GM18870 (cell line): Measurements from ENCODE around the gene GTPBP8.
"Not testable (repeated sequence)": the region's sequence is repeated elsewhere in the genome, so short reads cannot be mapped to it uniquely, and the experiment has no call there.

Experiments
- ATAC-seq: cut with Tn5 transposase; IDR thresholded peaks from one replicate; pipeline ENCODE4 v1.9.1; 2021; ENCODE audit warnings: moderate library complexity; ENCODE audit not compliant: unreplicated experiment

GTPBP8 gene

DNA sequence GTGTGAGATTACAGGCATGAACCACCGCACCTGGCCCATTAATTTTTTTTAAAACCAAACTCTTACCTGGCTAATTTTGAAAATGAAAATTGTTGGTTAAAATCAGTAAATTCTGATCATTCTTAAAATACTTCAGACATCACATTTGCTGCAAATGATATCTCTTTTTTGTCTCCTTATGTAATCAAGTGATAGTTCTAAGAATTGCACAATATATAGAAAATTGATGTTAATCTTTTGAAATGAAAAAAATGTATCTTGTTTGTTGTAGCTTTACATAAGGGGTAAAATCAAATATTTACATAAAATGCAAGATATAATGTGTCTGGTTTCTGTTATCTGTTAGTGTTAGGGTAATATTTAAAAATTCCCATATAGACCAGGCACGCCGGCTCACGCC is 5.0 kb downstream of the GTPBP8 start:
- ATAC-seq = no peak

DNA sequence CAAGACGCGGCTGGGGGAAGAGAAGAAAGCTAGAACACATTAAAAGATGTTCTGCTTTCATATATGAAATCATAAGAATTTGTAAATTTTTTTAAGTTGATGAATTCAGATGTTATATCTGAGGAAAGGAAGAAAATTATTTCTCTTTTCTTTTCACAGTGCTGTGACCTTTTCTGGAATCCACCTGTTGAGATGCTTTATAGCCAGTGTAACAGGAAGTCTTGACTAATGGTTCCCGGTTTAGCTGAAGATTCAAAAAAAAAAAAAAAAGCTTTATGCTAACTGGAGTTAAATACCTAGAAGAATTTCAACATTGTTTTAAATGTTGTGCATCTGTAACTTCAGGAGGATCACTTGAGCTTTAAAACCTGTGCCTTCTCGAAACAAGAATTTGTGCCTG is 9.9 kb downstream of the GTPBP8 start:
- ATAC-seq = no peak

DNA sequence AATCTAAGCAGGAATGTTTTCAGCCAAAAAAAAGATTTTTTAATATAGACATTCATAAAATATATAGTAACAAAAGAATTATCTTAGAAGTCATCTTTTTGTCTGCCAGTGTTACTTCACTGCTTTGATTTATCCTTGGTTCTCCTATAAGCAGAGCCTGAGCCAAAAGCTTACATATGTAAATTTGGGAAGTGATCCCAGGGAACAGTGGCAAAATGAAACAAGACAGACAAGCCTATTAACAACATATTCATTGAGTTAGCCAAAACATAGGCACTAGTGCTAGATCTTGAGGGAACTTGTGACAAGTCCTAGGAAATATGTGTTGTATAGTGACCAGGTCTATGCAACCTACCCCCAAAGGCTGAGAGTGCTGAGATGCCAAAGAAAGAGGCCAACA is 11.3 kb downstream of the GTPBP8 start:
- no peak for ATAC-seq

DNA sequence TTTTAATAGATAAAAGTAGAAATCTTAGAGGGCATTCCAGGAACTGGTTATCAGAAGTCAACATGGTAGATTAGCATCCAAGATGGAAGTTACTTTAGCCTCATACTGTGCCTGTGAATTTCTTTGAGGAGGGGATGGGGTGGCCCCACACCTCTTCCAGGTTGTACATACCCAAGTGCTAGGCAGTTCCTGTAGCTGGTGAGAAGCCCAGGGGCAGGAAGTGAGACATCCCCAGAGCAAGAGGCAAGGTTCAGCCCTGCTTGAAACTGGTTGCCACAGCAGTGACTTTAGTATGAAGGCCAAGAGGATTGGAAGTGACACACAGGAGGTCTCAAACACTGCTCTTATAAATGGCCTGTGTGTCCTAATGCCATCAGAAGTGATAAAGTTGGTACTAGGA is 11.9 kb downstream of the GTPBP8 start:
- no peak for ATAC-seq

DNA sequence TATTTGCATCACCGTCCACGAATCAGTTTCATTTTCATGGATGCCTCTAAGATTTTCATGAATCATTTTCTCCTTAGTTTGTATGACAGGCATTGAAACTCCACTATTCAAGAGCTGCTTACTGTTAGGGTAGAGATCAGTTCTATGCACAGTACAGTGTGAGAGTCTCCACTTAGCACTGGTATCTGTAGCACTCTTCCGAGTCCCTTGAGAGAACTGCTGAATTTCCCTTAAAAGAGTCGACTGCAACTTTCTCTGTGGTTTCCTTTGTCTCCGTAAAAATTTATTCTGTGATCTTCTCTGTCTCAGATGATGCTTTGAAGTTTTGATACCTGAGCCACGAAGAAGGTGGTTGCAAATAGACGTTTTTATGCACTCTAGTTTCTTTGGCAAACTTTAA is 14.8 kb downstream of the GTPBP8 start:
- ATAC-seq = no peak

DNA sequence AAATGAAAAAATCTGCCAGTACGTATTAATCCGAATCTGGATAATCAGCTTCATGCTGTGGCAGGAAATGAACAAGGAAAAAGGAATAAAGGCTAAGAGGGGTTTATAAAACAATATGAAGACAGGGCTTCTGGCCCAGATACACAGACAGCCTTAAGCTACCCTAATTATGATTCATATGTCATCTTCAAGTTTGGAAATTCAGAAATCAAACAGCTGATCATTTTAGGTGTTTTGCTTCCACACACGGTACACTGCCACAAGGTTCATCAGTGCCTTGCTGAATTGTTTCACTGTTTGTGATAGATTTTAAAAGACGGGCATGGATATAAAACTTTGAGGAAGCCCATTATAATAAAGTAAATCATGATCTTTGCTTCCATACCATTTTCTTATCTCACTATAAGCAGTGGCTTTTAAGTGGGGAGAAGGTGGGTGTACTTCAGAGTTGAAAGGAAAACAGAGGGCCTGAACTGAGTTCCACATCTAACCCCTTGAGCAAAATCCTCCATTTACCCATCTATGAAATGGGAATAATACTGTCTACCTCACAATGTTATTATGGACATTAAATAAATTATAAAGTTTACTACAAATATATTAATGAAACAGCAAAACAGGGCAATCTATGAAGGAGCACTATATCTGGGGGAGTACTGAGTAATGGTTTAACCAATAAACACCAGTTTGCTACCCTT is 15.7 kb downstream of the GTPBP8 start:
- no peak for ATAC-seq

DNA sequence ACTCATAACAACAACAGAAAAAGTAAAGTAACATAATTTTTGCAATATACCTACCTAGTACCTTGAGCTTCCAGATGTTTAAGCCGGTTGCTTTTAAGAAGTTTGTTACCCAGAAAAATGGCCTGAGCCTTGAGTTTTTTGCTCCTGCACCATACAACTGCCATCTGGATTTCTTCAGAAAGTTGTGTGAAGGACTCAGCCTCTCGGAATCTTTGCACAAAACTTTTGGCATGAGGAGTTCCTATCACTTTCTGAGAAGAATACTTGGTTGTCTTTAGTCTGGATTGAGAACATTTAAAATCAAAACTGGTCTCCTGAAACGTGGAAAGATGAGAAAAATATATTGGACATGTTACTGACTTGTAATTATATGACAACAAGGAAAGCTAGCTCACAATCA is 17.3 kb downstream of the GTPBP8 start:
- no peak for ATAC-seq

DNA sequence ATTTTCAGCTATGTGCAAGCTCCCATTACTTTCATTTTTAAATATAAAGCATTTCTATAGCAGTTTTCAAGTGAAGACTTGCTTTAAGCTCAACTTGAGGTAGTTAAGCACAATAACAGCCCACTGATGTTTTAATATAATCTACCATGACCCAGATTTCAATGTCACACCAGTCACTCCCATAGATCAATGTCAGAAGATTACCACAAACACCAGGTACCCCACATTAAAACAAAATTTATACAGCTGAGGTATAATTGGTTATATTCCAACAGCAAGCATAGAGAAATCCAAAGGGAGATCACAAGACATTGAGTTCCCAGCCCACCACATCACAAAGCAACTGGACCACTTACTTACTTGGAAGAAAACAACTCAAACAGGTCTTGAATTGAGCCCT is 22.8 kb downstream of the GTPBP8 start:
- no peak for ATAC-seq

DNA sequence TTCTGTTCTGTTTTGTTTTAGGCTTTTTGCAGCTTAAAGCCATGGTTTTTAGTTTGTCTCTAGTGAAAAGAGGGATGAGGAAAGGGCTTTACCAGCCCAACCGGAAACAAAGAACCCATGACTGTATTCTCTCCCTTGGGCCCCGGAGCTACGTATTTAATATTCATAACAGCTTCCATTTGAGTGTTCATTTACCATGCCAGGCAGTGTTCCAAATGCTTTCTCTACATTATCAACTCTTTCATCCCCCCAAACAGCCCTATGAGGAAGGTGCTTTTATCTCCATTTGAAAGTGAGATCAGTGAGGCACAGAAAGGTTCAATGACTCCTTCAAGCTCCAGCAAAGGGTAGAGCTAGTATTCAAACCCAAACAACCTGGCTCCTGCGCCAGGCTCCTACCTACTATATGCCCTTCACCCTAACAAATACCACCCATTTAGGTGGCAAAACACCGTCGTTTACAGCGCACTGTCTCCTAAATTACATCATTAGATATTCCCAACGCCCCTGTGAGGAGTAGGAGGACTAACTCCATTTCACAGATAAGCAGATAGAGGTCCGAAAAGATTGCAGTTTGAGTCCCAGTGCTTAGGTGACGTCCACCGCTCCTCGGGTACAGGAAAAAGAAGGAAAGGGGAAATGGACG is 27.9 kb downstream of the GTPBP8 start:
- no peak for ATAC-seq

DNA sequence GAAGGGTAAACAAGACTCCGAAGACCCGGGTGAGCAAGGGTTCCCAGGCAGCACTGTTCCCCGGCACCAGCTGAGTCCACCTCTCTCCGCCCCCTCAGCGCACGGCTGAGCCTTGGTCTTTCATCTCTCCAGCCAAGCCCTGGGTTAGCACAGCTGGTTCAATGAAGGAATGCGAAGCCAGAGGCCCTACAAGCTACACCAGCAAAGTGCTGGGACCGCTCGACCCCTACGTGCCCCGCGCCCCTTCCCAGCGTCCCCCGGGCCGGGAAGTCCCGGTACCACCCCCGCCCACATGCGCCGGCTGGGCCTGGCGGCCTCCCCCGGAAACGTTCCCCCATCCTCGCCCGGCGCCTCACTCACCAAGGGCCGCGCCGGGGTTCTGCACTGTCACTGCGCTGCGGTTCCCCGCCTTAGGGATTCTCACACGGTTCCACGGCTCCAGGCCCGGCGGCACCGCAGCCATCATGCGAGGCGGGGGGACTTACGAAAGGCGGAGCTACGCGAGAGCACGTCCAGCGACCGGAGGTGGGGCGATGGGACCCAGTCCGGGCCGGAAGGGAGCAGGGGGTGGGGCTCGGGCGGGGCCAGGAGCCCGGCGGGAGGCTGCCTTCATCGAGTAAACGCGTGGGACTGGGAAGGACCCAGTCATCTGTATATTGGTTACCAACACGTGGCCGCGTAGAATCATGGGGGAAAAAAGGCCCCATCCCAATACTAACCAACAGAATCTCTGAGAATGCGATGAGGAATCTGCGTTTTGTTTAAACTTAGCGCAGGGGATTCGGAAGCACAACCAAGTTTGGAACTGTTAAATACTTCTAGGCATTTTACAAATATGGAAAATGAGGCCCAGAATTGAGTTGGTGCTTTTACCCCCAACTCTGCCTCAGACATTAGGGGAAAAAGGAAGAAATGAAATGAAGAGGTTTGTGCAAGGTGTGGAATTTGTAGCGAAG is 28.7 kb downstream of the GTPBP8 start:
- ATAC-seq = peak; percentile 79

DNA sequence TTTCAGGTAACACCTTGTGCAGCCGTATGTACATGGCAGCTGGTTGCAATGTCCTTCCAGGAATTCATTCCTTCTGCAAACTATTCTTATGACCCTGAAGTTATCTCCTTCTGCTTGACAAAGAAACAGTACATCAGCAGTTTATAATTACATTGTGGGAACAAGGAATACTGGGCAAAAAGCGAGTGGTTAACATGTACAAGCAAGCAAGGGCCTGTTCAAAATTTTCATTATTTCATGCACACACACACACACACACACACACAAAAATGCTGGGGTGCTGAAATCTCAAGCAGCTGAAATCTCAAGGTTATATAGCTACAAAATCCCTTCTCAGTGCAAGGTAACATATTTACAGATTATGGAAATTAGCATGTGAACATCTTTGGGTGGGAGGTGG is 30.7 kb downstream of the GTPBP8 start:
- ATAC-seq = no peak

DNA sequence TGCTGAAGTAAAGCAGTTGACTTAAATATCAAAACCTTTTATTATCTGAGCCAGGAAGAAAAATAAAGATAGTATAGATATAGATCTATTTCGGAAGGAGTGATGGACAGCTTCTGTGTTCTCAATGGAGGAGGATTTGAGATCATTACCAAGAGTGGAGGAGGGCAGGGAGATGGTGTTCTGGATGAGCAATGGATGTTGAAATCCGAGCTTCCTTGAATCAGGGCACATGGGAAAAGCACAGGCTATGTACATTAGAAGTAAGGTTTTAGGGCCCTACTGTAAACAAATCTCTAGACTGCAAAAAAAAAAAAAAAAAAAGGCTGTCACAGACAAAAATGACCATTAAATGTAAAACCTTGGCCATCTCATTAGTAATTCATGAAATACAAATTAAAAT is 43.2 kb downstream of the GTPBP8 start:
- ATAC-seq = no peak

DNA sequence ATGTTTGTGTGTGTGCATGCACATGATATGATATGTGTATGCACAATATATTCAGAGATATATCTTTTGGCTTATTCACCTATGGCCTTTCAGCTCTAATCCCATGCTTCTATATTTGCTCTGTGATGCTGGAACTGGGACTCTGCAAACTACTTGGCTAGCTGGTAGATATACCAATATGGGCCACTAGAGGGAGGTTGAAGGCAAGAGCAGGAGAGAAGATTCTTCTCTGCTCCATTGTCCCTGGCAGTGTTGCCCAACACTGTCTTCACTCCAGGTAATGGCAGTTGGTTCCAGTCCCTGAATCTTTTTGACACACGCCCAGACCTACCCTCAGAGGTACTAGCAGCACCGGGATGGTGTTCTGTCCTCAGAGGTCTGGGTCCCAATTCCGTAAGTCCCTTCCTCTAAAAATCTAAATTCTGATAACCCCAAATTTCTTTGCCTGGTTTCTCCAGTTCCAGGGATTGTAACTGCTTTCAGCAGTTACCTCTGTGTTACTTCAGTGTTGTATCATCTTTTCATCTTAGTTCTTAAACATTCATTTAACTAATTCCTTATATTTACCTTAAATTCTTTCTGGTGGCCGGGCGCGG is 44.7 kb downstream of the GTPBP8 start:
- peak; percentile 58 for ATAC-seq

DNA sequence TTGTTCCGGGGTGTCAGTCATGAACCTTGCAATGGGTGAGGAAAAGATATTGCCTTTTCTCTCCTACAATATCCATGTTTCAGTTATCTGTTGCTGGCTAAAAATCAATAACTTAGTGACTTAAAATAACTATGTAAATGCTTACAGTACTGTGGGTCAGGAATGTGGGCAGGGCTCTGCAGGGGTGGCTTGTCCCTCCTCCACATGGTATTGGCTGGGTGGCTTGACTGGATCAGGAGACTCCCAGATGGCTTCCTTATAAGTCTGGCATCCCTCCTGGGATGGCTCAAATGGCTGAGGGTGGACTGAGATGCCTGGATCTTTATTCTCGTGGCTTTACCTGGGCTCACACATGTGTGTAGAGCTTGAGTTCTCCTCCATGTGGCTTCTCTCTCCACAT is 47.5 kb downstream of the GTPBP8 start:
- no peak for ATAC-seq

DNA sequence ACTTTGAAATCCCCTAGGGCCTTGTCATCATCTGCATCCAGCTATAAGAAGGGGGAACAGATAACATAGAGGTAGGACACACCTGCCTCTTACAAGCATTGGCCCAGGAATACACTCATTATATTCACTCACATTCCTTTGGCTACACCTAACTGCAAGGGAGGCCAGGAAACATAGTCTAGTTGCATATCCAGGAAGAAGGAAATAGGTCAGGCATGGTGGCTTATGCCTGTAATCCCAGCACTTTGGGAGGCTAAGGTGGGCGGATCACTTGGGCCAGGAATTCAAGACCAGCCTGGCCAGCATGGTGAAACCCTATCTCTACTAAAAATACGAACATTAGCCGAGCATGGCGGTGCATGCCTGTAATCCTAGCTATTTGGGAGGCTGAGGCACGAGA is 48.8 kb downstream of the GTPBP8 start:
- no peak for ATAC-seq

DNA sequence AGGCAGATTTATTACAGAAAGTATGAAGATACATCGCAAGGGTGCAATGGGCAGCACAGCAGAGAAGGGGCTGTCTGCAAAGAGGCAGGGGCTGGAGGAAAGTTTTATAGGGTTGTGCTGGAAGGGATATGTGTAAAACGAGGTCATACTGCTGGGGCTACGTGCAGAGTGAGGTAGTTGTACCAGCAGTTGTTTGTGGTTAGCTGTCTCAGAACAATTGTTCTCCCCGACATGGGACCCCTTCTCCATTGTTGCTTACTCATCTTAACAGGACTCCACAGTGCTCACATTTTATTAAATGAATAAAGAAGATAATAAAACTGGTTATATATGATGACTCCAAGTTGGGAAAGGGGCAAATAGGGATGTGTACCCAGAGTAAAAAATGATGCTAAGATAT is 49.4 kb downstream of the GTPBP8 start:
- ATAC-seq = no peak

DNA sequence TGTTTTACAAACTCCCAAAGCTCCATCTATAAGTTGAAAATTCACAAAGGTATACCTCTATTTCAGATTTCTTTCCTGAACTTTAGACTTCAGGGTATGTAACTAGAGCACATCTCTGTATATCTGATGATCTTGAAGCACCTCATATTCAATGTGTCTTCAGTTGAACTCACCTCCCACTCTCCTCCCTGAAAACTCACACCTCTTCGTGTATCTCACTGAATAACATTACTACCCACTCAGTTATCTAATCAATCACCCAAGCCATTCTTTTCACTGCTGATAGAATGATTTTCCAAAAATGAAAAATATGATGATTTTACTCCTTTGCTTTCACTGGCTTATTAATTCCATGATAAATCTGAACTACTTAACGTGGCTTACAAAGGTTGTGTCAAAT is 52.9 kb downstream of the GTPBP8 start:
- no peak for ATAC-seq

DNA sequence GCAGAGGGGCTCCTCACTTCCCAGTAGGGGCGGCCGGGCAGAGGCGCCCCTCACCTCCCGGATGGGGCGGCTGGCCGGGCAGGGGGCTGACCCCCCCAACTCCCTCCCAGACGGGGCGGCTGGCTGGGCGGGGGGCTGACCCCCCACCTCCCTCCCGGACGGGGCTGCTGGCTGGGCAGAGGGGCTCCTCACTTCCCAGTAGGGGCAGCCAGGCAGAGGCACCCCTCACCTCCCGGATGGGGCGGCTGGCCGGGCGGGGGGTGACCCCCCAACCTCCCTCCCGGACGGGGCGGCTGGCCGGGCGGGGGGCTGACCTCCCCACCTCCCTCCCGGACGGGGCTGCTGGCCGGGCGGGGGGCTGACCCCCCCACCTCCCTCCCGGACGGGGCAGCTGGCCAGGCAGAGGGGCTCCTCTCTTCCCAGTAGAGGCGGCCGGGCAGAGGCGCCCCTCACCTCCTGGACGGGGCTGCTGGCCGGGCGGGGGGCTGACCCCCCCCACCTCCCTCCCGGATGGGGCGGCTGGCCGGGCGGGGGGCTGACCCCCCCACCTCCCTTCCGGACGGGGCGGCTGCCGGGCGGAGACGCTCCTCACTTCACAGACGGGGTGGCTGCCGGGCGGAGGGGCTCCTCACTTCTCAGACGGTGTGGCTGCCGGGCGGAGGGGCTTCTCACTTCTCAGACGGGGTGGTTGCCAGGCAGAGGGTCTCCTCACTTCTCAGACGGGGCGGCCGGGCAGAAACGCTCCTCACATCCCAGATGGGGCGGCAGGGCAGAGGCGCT is 55.6 kb downstream of the GTPBP8 start:
- ATAC-seq = not testable (repeated sequence)

DNA sequence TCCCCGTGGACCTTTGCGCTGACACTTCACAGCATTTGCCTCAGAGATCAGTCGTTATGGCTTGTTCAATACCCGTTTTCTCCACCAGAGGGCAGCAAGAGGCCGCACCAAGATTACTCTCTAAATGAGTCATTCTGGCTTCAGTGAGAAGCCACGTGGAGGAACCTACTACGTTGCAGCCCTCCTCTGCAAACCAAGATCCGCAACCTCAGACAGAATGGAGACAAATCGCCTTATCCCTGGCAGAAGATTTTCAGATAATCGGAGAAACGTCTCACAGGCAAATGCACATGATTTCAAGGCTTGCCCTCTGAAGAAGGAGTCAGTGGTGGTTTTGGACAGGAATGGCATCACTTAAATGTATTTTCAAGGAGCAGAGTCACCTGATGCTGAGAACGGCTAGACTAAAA is 60.5 kb downstream of the GTPBP8 start:
- peak; percentile 79 for ATAC-seq
